Breast epithelium (tissue), 4 donors: Measurements from ENCODE around the gene HS6ST3. TPM values are rescaled to one million over a fixed set of nuclear protein-coding genes. Genes with fewer than 3 reads are reported as not detected.
"Not testable (repeated sequence)": the region's sequence is repeated elsewhere in the genome, so short reads cannot be mapped to it uniquely, and the experiment has no call there.

ENCODE experiments used
- DNase-seq, 2 donors: peaks; one replicate each; pipeline ENCODE4 v3.0.0-alpha.2; 2019; ENCODE audit warnings: low spot score in 2 of 2
- H3K27ac ChIP-seq, 2 donors: fragments of 200-600 bp; sonication (generic) in 1 of 2; one replicate each; pipeline ENCODE4 v1.5.1; 2016 to 2019; ENCODE audit warnings: mild to moderate bottlenecking in 1 of 2
- H3K27me3 ChIP-seq, 2 donors: fragments of 200-600 bp; sonication (generic) in 1 of 2; one replicate each; pipeline versions ENCODE4 v1.5.1 to v1.6.0; 2017 to 2019; ENCODE audit warnings: control low read depth in 1 of 2, mild to moderate bottlenecking in 1 of 2
- H3K36me3 ChIP-seq: fragments of 200-600 bp; one replicate; pipeline ENCODE4 v1.5.1; 2019
- H3K4me1 ChIP-seq, 2 donors: fragments of 200-600 bp; sonication (generic); one replicate each; pipeline ENCODE4 v1.5.1; 2016 to 2019; ENCODE audit warnings: control low read depth in 1 of 2
- H3K4me3 ChIP-seq, 3 donors: fragments of 200-600 bp; sonication (generic); 1 replicate in 2 of 3; 2 replicates in 1 of 3; pipeline ENCODE4 v1.5.1; 2016 to 2019; ENCODE audit warnings: mild to moderate bottlenecking in 3 of 3, moderate library complexity in 2 of 3
- H3K9me3 ChIP-seq, 2 donors: fragments of 200-600 bp; sonication (generic) in 1 of 2; one replicate each; pipeline ENCODE4 v1.5.1; 2016 to 2019; ENCODE audit warnings: control low read depth in 1 of 2
- CTCF ChIP-seq, 3 donors: fragments of 450-650 bp; IDR thresholded peaks; one replicate each; pipeline ENCODE4 v1.5.1; 2016 to 2017; ENCODE audit warnings: antibody characterized with exemption in 3 of 3, mild to moderate bottlenecking in 3 of 3, moderate library complexity in 3 of 3
- POLR2A ChIP-seq: fragments of 450-650 bp; IDR thresholded peaks from one replicate; pipeline ENCODE4 v1.6.1; 2016; ENCODE audit warnings: antibody characterized with exemption, mild to moderate bottlenecking, moderate library complexity
- POLR2AphosphoS5 ChIP-seq, 3 donors: sonication (generic); formaldehyde crosslinking; IDR thresholded peaks; one replicate each; pipeline ENCODE4 v1.6.1; 2017; ENCODE audit warnings: antibody characterized with exemption in 3 of 3
- intact Hi-C: fragments of 100-400 bp; cut with DNase I; formaldehyde crosslinking; loops from one replicate; pipeline ENCODE4 v1.15.1; 2023; ENCODE audit warnings: low total_unique reads
- total RNA-seq, 3 donors: library from RNA; depleted of rRNA; stranded (reverse); fragments of >200 nt; gene quantifications; one replicate each; pipeline ENCODE4 v1.1.0, GENCODE V29; 2016

Gene HS6ST3
- total RNA-seq, 3 donors from 2014 or later, result under 0.01 to 1.3 (median 0.59) TPM

- no peak overlapping the region for H3K4me3 ChIP-seq
- H3K9me3 ChIP-seq, result no peaks in the 10 kb centered on the region
- intact Hi-C loops, result no loop called here
- DNase-seq, result no peak
- no peaks in the 10 kb centered on the region for H3K27me3 ChIP-seq
- no peaks in the 10 kb centered on the region for H3K36me3 ChIP-seq
- H3K4me1 ChIP-seq, result no peaks in the 10 kb centered on the region
- no peak overlapping the region for H3K27ac ChIP-seq
- no peak for TF ChIP-seq POLR2AphosphoS5 (IDR thresholded peaks at IDR 0.05)
- TF ChIP-seq CTCF (IDR thresholded peaks at IDR 0.05), result no peak
- TF ChIP-seq POLR2A, result no peak
These were observed 681.8 kb downstream of the HS6ST3 start for GRCh38 chr13:96771486-96772367.

- Histone ChIP-seq H3K4me1 (no peaks in the 10 kb centered on the region), H3K27ac (no peak overlapping the region), H3K4me3 (no peak overlapping the region), H3K36me3 (no peaks in the 10 kb centered on the region), H3K27me3 (no peaks in the 10 kb centered on the region), H3K9me3 (peaks cover 0 to 4% of the 10 kb centered on the region in 2 donors)
- TF ChIP-seq CTCF (IDR thresholded peaks at IDR 0.05) (no peak), POLR2A (no peak), POLR2AphosphoS5 (IDR thresholded peaks at IDR 0.05) (no peak)
- no peak for DNase-seq
- intact Hi-C loops, result no loop called here
These were observed 682.5 kb downstream of the HS6ST3 start for GRCh38 chr13:96772426-96772825.

GRCh38 chr13:96778302-96778701, 688.4 kb downstream of the HS6ST3 start:
- H3K27ac ChIP-seq, H3K27me3 ChIP-seq, H3K36me3 ChIP-seq, DNase-seq, H3K4me3 ChIP-seq, intact Hi-C loops, H3K4me1 ChIP-seq: not testable (repeated sequence)
- H3K9me3 ChIP-seq, result peaks cover 0 to 11% of the 10 kb centered on the region in 2 donors

- Histone ChIP-seq H3K27ac (no peak overlapping the region), H3K4me3 (no peak overlapping the region), H3K4me1 (no peaks in the 10 kb centered on the region), H3K27me3 (no peaks in the 10 kb centered on the region), H3K9me3 (peaks cover 0 to 11% of the 10 kb centered on the region in 2 donors), H3K36me3 (no peaks in the 10 kb centered on the region)
- intact Hi-C loops, result no loop called here
- TF ChIP-seq POLR2A (no peak), CTCF (IDR thresholded peaks at IDR 0.05) (no peak), POLR2AphosphoS5 (IDR thresholded peaks at IDR 0.05) (no peak)
- DNase-seq, result no peak
These were observed 689.8 kb downstream of the HS6ST3 start for GRCh38 chr13:96779691-96780090.

GRCh38 chr13:96780105-96780504, 690.2 kb downstream of the HS6ST3 start:
- no peak overlapping the region for H3K27ac ChIP-seq
- intact Hi-C loops, result no loop called here
- peaks cover 0 to 11% of the 10 kb centered on the region in 2 donors for H3K9me3 ChIP-seq
- H3K4me3 ChIP-seq, result no peak overlapping the region
- no peaks in the 10 kb centered on the region for H3K36me3 ChIP-seq
- H3K27me3 ChIP-seq, result no peaks in the 10 kb centered on the region
- no peaks in the 10 kb centered on the region for H3K4me1 ChIP-seq
- DNase-seq, result no peak
- no peak for TF ChIP-seq POLR2A
- TF ChIP-seq POLR2AphosphoS5 (IDR thresholded peaks at IDR 0.05), result no peak
- TF ChIP-seq CTCF (IDR thresholded peaks at IDR 0.05), result no peak
